ENCODE data around the gene LPIN3. TPM values are rescaled to one million over a fixed set of nuclear protein-coding genes. Genes with fewer than 3 reads are reported as not detected.
A peak's percentile ranks its signal among the peaks of the same experiment; 100 is the strongest.

LPIN3 gene
- total RNA-seq, 1 experiment from 2014 or later = 23.5 TPM

DNA sequence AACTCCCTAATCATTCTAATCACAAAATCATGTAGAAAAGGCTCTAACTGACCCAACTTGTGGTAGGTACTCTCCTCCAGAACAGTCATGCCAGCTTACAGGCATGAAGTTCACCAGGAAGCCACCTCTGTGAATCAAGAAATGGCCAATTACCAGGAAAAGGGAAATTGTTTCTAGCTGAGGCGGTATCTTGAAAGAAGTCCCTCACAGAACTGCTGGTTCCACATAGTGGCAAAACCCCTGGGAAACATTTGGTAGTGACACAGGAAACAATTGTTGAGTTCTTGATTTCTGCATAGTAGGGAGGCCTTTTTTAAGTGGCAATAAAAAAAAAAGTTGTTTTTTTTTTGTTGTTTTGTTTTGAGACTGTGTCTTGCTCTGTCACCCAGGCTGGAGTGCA, 19.6 kb upstream of the LPIN3 start:
- intact Hi-C loops (cut with micrococcal nuclease; ENCODE audit: unreplicated experiment) = no loop called here
- no peaks in the 10 kb centered on the region for H3K27me3 Mint-ChIP-seq (ENCODE audit: unreplicated experiment)
- CTCF ChIA-PET = interaction anchor here (0.5 to 1.7 kb wide), 3 partner anchors 9 to 250 kb away, joined by 3 to 8 read pairs (median 5); partner anchors contain the start of gene LPIN3

DNA sequence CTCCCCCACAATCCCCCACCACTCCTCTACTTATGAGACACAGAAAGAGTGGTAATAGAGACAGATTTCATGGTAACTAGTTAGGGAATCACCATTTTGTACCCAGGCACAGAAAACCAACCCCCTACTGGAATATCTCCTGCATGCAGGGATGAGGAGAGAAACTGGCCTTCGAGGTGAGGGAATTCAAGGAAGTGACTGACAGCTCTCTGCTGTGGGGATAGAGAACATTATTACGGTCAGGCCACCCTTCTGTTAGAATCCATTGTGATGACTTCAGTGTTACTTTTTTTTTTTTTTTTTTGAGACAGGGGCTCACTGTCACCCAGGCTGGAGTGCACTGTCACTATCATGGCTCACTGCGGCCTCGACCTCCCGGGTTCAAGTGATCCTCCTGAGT, 13.4 kb upstream of the LPIN3 start:
- no TSS peak for BruUV-seq (replicated peaks)
- CTCF ChIA-PET = interaction anchor here (0.8 to 1.5 kb wide), 2 partner anchors 9 to 400 kb away, joined by 3 to 4 read pairs; partner anchors contain the start of gene ZHX3
- H3K27ac Mint-ChIP-seq (ENCODE audit: unreplicated experiment) = no peak overlapping the region
- no peaks in the 10 kb centered on the region for H3K36me3 Mint-ChIP-seq (ENCODE audit: insufficient read depth, unreplicated experiment)
- H3K4me1 Mint-ChIP-seq (ENCODE audit: low read depth, unreplicated experiment) = peaks cover 18% of the 10 kb centered on the region
- TF ChIP-seq, protein P1, sequence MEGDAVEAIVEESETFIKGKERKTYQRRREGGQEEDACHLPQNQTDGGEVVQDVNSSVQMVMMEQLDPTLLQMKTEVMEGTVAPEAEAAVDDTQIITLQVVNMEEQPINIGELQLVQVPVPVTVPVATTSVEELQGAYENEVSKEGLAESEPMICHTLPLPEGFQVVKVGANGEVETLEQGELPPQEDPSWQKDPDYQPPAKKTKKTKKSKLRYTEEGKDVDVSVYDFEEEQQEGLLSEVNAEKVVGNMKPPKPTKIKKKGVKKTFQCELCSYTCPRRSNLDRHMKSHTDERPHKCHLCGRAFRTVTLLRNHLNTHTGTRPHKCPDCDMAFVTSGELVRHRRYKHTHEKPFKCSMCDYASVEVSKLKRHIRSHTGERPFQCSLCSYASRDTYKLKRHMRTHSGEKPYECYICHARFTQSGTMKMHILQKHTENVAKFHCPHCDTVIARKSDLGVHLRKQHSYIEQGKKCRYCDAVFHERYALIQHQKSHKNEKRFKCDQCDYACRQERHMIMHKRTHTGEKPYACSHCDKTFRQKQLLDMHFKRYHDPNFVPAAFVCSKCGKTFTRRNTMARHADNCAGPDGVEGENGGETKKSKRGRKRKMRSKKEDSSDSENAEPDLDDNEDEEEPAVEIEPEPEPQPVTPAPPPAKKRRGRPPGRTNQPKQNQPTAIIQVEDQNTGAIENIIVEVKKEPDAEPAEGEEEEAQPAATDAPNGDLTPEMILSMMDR (IDR thresholded peaks at IDR 0.05; ENCODE audit: unreplicated experiment) = no peak
- no peaks in the 10 kb centered on the region for H3K9me3 Mint-ChIP-seq (ENCODE audit: low read depth, unreplicated experiment)
- H3K27me3 Mint-ChIP-seq (ENCODE audit: unreplicated experiment) = no peaks in the 10 kb centered on the region
- no peak for DNase-seq
- no peak overlapping the region for H3K4me3 Mint-ChIP-seq (ENCODE audit: low read depth, unreplicated experiment)
- intact Hi-C loops (cut with micrococcal nuclease; ENCODE audit: unreplicated experiment) = no loop called here

More for the DNA sequence above, 19.6 kb upstream of the LPIN3 start:
- H3K4me3 Mint-ChIP-seq (ENCODE audit: low read depth, unreplicated experiment) = no peak overlapping the region
- H3K36me3 Mint-ChIP-seq (ENCODE audit: insufficient read depth, unreplicated experiment) = peaks cover 13% of the 10 kb centered on the region
- DNase-seq = no peak
- peaks cover 36% of the 10 kb centered on the region for H3K4me1 Mint-ChIP-seq (ENCODE audit: low read depth, unreplicated experiment)
- H3K9me3 Mint-ChIP-seq (ENCODE audit: low read depth, unreplicated experiment) = no peaks in the 10 kb centered on the region
- no TSS peak for BruUV-seq (replicated peaks)
- H3K27ac Mint-ChIP-seq (ENCODE audit: unreplicated experiment) = no peak overlapping the region
- TF ChIP-seq, protein P1 (IDR thresholded peaks at IDR 0.05; ENCODE audit: unreplicated experiment) = no peak

DNA sequence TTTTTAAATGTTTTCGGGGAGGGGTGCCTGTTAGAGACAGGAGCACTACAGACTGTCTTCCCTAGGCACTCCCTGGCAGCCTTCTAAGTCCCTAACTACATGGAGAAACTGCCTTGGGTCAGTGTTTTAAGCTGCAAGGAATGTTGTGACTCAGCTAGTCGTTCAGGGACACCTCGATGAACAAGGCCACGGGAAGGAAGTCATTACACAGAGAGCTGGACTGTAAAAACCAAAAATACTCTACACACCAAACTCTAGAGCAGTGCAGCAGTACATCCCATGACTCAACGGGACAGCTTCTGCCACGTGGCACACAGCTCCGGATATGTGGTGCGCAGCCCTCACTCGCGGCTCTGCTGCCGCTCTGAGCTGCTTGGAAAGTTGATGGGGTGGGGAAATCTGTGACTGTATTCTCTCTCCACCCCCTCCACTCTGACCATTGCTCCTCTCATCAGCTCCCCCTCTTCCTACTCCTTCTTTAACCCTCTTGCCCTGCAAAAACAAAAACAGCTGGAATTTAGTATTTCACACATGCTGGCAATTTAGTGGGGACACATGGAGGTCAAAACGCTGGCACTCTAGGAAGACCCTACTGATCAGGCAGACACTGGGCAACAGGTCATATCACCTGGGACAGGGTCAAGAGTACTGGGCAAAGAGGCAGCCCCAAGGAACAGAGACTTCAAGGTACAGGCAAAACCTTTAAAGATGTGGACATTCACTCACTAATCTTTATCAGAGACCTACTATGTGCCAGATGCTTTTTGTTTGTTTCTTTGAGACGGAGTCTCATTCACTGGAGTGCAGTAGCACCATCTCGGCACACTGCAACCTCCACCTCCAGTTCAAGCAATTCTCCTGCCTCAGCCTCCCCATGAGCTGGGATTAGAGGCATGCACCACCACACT, 10.9 kb upstream of the LPIN3 start:
- TF ChIP-seq, protein P1 (IDR thresholded peaks at IDR 0.05; ENCODE audit: unreplicated experiment) = no peak
- Mint-ChIP-seq H3K4me1 (ENCODE audit: low read depth, unreplicated experiment) (peaks cover 18% of the 10 kb centered on the region), H3K36me3 (ENCODE audit: insufficient read depth, unreplicated experiment) (no peaks in the 10 kb centered on the region), H3K27me3 (ENCODE audit: unreplicated experiment) (no peaks in the 10 kb centered on the region), H3K9me3 (ENCODE audit: low read depth, unreplicated experiment) (no peaks in the 10 kb centered on the region), H3K4me3 (ENCODE audit: low read depth, unreplicated experiment) (no peak overlapping the region), H3K27ac (ENCODE audit: unreplicated experiment) (peak overlapping the region; percentile 20)
- DNase-seq = peak; percentile 41
- intact Hi-C loops (cut with micrococcal nuclease; ENCODE audit: unreplicated experiment) = no loop called here
- CTCF ChIA-PET = interaction anchor here (0.6 to 2.1 kb wide), 7 partner anchors 8 to 157 kb away, joined by 3 to 15 read pairs (median 3); partner anchors contain the start of gene LPIN3
- BruUV-seq (replicated peaks) = no TSS peak

DNA sequence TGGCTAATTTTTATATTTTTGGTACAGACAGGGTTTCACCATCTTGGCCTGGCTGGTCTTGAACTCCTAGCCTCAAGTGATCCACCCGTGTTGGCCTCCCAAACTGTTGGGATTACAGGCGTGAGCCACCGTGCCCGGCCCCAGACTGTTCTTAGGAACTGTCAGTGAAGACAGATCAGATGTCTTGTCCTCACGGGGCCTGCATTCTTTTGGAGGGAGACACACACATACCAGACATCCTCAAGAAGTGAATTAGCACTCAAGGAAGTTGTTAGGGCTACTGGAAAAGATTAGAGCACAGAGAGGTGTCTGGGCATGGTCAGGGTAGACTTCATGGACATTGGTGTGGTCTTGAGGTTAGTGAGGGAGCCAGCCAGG, 10.3 kb upstream of the LPIN3 start:
- Mint-ChIP-seq H3K4me3 (ENCODE audit: low read depth, unreplicated experiment) (no peak overlapping the region), H3K9me3 (ENCODE audit: low read depth, unreplicated experiment) (no peaks in the 10 kb centered on the region), H3K36me3 (ENCODE audit: insufficient read depth, unreplicated experiment) (no peaks in the 10 kb centered on the region), H3K4me1 (ENCODE audit: low read depth, unreplicated experiment) (peaks cover 18% of the 10 kb centered on the region), H3K27me3 (ENCODE audit: unreplicated experiment) (no peaks in the 10 kb centered on the region), H3K27ac (ENCODE audit: unreplicated experiment) (no peak overlapping the region)
- DNase-seq = no peak
- BruUV-seq (replicated peaks) = no TSS peak
- TF ChIP-seq, protein P1 (IDR thresholded peaks at IDR 0.05; ENCODE audit: unreplicated experiment) = no peak
- intact Hi-C loops (cut with micrococcal nuclease; ENCODE audit: unreplicated experiment) = no loop called here
- CTCF ChIA-PET = interaction anchor here (0.7 to 2.1 kb wide), 4 partner anchors 9 to 153 kb away, joined by 3 to 15 read pairs (median 3); partner anchors contain the start of gene LPIN3

All from Calu3 (cell line).